Nucleus accumbens (tissue), 56 donors: ENCODE results near the gene LEMD2.
A peak's percentile ranks its signal among the peaks of the same experiment; 100 is the strongest.

ENCODE experiments used
- DNase-seq, 56 donors: peaks; one replicate each; lab custom pipeline; 2025; lab: John Stamatoyannopoulos, UW

The LEMD2 gene

GRCh38 chr6:33798343-33798848 is 9.5 kb upstream of the LEMD2 start:
- DNase-seq: no peak

DNA sequence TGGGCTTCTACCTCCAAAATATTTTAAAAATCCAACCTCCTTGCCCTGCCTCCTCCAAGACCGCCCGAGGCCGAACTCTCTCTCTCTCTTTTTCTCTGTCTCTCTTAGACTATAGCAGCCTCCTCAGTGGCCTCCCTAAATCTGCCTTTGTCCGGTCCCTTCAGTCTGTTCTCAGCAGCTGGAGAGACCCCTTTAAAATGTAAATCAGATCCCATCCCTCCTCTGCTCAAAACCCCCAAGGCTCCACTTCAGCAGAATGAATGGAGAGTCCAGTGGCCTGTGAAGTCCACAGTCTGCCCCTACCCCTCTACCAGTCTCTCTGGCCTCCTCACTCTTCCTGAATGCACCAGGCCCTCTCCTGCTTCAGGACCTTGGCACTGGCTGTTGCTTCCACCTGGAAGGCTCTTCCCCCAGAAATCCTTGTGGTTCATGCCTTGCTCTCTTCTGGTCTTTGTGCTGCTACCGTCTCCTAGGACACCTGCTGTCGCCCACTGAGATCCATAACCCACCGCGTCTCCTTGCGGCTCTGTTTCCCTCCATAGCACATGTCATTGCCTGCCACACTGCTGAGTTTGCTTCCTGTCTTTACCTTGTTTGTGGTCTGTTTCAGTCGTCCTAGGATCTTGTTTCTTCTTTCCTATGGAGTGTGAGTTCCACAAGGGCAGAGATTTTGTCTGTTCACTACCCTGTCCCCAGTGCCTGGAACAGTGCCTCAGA is 8.9 kb upstream of the LEMD2 start:
- DNase-seq: no peak

DNA sequence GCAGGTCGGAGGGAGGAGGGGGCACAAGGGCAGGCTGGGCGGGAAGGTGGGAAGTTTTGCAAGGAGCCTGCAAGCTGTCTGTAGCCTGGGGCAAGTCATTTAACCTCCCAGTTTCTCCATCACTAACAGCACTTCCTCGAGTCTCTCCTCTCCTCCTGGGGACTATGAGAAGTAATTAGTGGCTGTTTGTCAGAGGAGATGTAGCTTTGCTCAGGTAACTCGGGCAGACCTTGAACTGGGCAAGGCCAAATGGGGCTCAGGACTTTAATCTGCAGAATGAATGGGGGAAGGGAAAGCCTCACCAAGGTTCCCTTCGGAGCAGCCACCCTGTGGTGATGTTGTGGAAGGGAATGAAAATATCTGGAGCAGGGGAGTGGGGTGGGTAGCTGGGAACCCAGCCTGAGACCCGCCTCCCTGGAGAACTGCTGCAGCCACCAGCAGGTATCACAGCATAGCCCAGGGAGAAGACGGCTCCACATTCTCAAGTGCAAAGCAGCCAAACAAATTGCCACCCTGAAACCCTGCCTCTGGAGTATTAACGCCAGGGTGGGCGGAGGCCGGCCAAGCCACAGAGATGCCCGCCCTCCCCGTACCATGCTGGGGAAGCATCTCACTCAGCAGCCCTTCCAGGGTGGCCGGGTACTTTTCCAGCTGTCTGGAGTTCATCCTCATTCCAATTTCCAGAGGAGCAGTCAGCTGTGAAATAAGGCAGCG is 6.1 kb upstream of the LEMD2 start:
- no peak for DNase-seq

DNA sequence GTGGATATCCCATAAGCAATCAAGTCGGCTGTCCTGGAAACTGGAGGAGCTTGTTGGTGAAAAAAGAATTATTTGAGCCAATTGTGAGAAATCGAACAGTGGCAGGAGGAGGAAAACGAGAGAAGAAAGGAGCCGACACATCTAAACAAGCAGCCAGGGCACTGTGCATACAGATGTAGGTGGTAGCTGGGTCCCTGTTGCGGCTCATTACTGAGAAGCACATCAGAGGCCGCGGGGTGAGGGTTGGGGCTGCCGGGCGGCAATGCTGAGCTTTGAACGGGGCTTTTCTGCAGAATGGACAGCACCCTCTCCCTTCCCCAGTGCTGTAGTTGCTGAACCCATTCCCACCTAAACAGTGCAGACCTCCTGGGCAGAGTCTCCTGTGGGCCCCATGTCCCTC is 4.1 kb upstream of the LEMD2 start:
- no peak for DNase-seq

DNA sequence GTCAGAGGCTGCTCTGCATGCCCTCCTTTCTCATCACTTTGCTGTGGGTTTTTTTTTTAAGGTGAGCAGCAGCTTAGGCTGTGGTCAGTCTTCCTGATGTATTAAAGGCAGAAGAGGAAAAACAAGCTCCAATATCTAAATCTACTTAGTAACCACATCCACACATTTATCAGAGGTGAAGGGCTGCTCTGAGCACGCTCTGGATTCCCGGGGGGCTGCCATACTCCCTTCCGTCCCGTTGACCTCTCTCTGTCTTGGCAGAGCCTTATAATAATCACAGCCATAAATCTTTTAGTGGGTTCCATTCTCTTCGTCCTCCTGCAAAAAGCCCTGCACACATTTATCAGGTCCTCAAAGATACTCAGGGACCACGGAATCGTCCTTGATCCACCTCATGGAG is 2.7 kb upstream of the LEMD2 start:
- no peak for DNase-seq

DNA sequence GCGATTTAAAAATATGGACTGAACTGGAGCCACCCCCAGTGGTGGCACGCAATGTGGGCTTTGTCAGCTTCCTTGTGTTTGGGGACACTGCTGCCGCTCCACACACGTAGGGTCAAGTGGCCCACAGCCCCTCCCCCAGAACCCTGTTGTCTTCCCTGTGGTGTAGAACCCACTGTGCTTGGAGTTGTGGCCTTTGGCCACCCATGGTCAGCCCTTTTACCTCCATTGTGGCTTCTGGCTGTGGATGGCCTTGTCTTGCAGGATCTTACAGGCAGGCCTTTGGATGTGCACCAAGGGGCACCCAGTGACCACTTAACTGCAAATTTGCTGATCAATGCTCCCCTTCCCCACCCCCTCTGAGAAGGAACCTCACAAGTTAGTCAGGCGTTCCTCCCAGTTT is 2.0 kb upstream of the LEMD2 start:
- no peak for DNase-seq

DNA sequence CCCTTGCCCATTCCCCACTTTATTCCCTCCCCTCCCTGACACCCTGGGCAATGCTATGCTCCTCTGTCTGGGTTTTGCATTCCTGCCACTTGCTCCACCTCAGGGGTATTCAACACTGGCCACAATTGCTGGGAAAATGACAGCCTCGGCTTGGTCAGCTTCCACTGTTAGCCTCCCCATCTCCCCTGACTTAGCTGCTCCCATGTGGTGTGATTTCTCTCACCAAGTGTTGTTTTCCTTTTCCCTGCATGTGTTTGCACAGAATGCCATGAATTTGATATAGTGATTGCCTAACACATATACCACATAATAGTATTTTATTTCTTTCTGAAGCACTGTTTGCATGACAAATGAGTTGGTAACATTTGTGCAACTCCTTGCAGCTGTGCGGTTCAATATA is 1.4 kb upstream of the LEMD2 start:
- DNase-seq: no peak

DNA sequence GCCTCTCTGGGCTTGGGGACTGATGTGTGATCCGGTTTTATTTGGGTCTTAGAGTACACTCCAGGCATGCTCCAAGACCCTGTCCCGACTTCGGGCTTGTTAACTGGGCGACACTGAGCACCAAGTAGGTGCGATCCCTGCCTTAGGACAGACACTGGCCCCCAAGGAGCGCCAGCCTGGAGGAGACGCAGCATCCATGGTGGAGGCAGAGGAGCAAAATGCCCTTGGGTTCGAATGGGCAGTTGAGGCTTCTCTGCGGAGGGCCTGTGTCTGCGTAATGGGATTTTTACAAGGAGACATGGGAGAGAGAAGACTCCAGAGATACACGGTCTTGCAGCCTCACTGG is 593 bp upstream of the LEMD2 start:
- DNase-seq: peak in 1 of 56 donors; percentile 30

DNA sequence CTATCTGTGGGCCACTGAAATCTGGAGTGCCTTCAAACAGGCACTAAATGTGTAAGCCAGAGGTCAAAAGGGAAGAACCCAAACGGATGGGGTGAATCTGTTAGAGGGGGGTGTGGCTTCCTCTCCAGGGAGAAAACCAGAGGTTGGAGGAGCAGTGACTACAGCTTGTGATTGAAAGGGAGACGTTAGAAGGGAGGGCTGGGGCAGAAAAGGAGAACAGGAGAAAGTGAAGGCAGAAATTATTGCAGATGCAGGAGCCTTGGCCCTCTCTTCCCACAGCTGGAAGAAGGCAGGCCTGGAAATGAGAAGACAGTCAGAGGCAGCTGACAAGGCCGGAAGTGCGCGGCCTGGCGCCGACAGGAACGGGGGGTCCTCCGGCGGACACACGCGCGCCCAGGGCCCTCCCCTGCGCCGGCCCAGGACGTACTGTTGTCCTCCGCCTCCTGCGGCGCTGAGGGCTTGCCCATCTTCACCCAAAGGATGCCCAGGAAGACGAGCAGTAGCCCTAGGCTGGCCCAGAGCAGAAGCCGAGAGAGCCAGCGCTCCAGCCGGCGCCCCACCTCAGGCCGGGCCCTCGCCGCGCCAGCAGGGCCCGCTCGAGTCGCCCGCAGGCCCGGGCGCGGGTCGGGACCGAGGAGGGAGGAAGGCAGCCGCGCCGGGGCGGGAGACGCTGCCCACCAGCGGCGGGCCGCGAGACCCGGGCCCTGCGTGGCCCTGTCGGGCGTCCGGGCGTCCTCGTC is 806 bp downstream of the LEMD2 start:
- DNase-seq: peak in 48 of 56 donors; percentile 12 to 76 (median 50)

DNA sequence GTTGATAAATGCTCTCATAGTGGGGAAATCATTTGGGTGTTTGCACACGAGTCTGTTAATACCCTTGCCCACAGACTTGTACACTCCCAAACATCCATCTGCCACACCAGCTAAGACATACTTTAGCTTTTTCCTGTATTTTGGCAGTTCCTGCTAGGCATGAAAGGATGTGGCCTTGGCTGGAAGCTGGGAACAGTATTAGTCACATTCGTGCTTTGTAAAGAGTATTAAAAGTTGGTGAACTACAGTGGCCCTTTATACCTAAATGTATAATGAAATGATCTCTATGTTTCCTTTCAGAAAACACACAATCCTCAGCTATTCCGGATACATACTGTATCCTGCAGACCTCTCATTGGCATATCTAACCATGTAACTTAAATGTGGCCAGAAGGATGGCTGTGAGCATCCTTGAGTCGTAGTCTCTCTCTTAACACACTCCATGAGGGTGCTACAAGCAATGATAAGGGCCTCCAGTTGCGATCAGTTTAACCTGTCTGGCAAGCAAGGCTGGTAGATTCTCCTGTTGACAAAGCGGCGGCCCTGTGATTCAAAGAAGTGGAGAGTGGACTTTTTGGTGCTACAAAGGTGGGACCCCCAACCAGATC is 1.5 kb downstream of the LEMD2 start:
- no peak for DNase-seq

DNA sequence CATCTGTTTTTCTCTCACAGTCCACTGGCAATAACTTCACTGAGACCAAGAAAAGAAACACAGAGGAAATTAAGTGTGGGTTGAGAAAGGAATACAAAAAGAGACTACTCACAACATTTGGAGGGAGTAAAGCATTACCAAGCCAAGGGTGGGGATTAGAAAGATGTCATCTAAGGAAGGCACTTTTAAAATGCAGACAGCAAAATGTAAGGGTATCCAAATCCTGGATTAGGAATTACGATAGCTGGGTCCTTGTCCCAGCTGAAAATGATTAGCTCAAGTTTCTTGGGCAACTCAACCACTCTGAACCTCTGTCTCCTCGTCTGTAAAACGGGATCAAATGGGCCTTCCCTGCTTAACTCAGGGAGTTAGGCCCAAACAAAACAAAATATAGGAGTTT is 2.2 kb downstream of the LEMD2 start:
- DNase-seq: no peak

GRCh38 chr6:33785778-33786177 is 3.2 kb downstream of the LEMD2 start:
- DNase-seq: no peak

DNA sequence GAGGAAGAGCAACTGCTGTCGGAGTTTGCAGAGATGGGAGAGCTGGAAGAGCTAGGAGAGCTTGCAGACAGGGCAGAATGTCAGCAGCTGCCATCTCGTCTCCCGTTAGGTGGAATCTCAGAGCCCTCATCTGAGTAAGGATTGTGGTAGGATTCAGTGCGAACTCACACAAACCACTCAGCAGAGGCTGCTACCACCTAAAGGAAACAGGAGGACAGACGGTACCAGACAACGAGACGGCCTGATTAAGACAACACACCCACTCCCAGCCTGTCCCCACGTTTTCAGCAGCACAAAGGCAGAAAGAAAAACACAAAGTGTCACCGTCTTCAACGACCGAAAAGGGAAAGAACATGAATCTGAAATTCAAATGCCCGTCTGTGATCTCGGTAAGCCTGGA is 4.1 kb downstream of the LEMD2 start:
- peak in 3 of 56 donors; percentile 5 to 19 (median 19) for DNase-seq

GRCh38 chr6:33783781-33784520 is 5.0 kb downstream of the LEMD2 start:
- no peak for DNase-seq

- no peak for DNase-seq
These were observed 6.4 kb downstream of the LEMD2 start for GRCh38 chr6:33782561-33782960.

DNA sequence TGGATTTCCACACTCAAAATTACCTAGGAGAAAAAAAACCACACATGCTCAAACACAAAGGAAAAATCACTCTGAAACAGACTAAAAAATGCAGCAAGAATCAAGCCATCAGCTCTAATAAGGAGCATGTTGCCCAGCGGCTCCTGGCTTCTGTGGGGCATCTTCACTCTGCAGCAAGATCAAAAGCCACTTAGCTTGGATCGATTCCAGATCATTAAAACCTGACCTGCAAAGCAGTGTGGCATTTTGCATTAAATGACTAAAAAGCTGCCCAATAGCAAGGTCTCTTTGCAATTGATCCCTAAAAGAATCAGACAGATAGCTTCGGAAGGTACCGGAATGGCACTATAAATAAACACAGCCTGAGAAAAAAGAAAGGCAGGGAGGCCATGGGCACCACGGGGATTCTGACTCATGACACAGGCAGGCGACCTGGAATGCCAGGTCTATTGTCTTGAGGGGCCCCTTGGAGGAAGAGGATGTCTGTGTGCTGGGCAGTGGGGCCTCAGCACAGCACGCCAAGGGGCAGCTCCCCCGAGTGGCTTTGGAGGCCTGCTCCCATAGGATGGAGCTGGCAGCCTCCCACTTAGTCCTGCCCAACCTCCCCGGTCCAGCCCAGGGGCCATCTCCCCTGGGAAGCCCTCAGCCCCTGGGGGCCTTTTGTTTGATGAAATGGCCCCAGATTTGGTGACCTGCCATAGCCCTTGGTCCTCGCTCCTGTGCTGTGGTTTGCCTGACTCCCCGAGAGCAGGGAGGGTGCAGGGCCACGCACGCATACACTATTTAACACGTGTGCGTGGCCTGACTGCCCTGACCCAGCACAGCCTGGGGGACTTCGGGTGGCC is 7.6 kb downstream of the LEMD2 start:
- DNase-seq: no peak

- DNase-seq: no peak
These were observed 9.0 kb downstream of the LEMD2 start for GRCh38 chr6:33779895-33780294.

GRCh38 chr6:33779290-33779689 is 9.6 kb downstream of the LEMD2 start:
- no peak for DNase-seq

DNA sequence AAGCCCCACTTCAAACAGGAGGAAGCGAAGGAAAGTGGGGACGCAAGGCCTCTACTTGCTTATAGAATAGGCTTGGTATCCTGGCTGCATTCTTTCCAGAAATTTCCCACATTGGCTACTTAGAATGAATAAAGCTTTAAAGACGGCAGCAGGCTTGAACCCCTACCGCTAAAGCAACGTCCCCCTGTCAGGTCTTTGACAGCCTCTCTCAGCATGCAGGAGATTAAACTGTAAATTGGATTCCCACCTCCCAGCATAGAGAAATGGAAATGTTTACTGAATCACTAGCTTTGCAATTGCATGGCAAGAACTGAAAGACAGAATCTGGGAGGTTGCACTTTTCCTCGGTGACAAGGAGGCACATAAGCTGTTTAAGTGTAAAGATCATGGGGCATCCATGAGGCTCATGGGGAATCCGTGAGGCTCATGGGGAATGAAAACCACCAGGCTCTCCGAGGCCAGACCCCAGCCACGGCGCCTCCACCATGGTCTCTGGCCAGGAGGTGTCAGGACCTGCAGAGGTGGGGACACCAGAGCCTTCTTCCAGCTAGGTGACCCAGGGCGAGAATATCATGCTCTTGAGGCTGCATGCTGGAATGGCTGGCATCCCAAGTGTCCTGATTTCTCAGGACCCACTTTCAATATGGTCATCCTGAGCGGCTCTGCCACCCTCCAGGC is 10.3 kb downstream of the LEMD2 start:
- no peak for DNase-seq
